ENCODE measurements around the gene SLX4IP.
A peak's percentile ranks its signal among the peaks of the same experiment; 100 is the strongest.

SLX4IP gene

DNA sequence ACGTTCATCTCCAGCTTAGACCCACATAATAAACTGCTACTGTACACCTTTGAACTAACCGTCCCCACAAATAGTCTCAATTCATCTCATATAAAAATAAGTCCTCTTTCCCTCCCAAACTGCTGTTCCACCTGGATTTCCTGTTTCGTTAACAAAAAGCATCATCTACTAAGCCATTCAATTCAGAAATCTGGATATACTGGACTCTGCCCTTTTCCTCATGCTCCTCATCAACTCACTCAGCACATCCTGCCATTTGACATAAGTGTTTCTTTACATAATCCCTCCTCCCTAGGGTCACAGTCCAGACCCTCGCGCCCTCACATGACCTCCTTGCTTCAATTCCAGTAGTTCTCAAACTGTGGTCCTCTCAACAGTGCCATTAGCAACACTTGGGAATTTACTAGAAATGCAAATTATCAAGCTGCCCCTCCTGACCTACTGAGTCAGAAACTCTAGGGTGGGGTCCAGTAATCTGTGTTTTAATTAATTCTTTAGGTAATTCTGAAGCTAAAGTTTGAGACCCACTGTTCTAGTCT is 5.6 kb upstream of the SLX4IP start:
- no peak for DNase-seq

DNA sequence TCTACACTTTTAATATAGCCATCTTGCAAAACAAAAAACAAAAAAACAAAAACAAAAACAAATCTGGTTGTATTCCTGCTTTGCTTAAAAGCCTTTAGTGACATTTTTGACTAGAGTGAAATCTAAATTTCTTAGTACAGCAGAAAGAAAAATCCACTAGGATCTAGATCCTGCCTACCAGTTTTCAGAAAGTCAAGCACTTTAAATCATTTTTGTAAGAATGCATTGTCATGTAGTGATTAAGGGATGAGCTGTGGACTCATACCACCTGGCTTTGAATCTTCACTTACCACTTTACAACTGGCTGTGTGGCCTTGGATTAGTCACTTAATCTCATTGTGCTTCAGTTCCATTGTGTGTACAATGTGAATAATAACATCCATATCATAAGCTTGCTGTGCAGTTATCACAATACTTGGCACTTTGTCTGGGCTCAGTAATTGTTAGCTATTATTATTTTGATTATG is 5.1 kb upstream of the SLX4IP start:
- no peak for DNase-seq

DNA sequence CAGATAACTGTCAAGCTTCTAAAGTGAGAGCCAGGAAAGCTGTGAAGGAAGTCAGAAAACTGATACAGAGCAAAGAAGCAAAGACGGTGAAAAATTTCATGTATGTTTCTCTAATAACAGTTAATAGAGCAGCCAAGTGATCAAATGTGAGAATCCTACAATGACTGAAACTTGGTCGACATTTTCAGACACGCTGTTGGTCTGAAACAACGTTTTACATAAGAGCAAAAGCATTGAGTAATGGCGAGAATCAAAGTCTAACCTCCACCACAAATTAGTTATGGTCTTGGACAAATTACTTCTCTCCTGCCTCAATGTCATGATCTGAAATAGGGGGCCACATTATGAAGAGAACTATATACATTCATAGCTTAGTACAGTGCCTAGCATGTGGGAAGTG is 4.4 kb upstream of the SLX4IP start:
- DNase-seq, result no peak

DNA sequence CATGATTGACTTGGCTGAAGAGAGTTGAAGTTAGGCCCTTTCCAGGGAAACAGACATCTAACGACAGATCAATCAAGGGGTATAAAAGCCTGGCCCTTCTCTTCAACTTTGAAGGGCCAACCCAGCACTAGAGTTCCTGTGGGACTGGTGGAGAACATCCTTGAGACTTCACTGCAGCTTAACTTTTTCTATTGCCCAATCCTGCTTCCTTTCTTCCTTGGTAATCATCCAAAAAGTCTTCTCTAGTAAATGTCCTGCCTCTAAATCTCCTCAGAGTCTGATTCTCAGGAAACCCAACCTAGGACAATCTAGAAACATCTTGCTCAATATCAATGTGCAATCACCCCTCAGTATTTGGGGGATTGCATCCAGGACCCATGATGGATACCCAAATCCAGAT is 3.0 kb upstream of the SLX4IP start:
- DNase-seq, result no peak

DNA sequence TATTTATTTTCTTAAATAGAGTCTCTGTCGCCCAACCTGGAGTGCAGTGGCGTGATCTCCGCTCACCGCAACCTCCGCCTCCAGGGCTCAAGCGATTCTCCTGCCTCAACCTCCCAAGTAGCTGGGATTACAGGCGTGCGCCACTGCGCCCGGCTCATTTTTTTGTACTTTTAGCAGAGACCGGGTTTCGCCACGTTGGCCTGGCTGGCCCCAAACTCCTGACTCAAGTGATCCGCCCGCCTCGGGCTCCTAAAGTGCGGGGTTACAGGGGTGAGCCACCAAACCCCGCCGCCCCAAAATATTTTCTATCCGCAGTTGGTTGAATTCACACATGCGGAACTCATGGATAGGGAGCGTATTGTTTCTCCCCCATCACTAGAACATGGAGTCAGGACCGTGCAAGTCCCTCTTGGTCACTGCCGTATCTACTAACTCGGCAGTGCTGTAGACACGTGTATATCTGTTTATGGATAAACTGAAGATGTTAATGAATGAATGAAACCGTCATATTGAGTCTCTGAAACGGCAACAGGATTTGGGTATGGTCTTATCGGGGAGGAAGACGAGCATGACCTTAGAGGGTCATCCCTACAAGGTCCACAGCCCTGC is 2.0 kb upstream of the SLX4IP start:
- DNase-seq, result no peak

DNA sequence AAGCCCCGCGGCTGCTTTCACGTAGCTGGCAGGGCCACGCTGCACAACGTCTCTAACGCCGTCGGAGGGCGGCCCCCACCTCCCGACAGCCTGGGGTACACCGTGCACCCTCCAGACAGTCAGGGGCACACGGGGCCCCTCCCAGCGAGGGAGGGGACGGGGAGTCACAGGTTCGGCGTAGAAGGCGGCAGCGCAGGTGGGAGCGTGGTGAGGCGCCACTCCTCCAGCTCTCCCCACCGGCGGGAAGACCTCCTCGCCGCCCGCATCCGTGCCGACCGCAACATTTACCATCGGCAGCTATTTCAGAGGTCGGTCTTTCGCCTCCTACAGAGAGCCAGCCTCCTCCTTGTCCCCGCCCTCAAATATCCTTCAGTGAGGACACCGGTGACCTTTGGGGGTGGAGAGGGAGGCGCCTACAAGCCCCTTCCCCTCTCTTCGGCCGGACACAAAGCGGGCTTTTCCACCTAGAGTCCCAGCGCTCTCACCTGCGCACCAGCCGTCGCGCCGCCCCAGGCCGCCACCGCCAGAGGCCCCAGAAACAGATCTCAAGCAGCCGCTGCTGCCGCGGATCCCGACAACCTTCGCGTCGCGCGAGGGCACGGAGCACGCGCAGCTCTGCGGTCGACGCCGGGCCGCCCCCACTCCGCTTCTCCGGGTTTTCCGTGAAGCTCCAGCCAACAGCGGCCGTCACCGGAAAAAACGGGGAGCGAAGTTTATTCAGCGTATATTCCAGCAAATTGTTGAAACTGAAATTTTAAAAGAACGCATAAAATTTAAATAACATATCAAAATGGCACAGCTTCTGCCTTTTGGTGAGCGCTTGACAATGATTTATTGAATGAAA is 1.3 kb upstream of the SLX4IP start, which contains the start of gene MKKS:
Gene MKKS (minus strand): TSS at position 600 of the 844 bp plus-strand sequence. CDS start 20,708 bp downstream, outside the sequence.
- peak; percentile 97 for DNase-seq

DNA sequence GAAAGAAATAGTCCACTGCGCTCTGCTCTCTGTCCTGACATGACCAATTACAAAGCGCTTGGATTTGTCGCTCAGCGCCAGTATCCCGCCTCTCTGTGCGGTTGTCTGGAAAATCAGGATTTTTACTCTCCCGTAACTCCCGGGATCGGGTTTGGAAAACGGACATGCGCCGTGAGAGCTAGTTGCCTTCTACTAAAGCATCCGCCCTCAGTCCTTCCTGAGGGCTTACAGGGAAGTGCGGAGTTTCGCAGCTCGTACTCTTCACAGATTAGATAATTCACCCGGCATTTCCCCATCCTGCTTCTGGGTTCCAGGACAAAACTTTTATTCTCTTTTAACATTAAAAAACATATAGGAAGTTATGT is 656 bp upstream of the SLX4IP start:
- peak; percentile 99 for DNase-seq

DNA sequence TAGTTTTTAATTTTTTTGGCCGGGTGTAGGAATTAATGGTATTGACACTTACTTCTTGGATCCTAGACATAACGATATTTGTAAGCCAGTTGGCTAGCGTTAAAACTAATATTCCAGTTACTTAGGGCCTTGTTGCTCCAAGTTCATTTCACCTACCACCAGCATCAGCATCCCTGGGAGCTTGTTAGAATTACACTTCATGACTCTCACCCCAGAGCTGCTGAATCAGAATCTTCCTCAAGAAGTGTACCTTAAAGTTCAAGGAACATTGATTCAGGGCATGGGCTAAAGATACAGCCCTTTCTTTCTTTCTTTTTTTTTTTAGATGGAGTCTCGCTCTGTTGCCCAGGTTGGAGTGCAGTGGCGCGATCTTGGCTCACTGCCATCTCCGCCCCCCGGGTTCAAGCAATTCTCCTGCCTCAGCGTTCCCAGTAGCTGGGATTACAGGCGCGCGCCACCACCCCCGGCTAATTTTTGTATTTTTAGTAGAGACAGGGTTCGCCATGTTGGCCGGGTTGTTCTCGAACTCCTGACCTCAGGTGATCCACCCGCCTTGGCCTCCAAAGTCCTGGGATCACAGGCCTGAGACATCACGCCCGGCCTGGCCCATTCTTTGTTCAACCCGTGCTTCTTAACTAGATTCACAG is 1.1 kb downstream of the SLX4IP start:
- no peak for DNase-seq

DNA sequence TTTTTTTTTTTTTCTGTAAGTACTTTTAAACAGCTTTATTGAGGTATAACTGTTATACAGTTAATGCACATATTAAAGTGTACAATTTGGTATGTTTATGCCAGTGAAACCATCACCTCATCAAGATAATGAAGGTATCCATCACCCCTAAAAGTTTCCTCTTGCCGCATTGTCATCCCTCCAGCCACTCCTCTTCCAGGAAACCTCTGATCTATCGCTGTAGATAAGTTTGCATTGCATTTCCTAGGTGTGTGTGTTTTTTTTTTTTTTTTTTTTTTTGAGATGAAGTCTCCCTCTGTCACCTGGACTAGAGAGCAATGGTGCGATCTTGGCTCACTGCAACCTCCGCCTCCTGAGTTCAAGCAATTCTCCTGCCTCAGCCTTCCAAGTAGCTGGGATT is 3.1 kb downstream of the SLX4IP start:
- DNase-seq, result no peak

DNA sequence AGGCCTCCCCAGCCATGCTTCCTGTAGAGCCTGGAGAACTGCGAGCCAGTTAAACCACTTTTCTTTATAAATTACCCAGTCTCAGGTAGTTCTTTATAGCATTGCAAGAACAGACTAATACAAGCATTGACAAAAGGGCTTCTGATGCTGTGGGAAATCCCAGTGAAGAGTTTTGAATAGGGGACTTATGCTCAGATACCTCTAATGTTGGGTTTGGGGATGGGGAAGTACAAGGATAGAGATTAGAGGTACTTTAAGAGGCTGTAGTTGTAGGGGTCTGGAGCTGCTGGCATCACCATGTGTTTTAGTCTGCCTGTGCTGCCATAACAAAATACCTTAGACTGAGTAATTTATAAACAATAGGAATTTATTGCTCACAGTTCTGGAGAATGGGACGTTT is 8.8 kb downstream of the SLX4IP start:
- no peak for DNase-seq

DNA sequence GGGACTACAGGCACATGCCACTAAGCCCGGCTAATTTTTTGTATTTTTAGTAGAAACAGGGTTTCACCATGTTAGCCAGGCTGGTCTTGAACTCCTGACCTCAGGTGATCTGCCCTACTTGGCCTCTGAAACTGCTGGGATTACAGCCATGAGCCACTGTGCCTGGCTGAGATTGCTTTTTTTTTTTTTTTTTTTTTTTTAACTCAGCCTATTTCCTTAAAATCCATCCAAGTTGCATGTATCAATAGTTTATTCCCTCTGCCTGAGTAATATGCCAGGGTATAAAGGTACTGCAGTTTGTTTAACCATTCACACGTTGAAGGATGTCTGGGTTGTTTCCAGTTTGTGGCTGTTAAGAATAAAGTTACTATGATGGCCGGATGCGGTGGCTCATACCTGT is 10.7 kb downstream of the SLX4IP start:
- no peak for DNase-seq

DNA sequence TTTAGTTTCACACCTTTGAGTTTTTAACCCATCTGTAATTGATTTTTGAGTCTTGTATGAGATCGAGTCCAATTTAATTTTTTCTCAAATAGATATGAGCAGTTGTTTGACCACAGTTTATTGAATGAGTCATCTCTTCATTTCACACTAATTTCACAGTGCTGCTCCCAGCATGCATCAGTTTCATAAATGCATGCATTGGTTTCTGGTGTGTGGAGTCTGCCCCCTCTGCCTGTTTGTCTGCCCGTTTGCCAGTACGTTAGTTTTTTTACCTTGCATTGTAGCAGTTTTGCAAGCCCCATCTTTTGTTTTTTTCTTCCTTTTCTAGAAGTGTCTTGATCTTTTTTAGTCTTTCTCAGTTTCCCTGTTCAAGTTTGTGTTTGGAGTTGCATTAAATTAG is 11.9 kb downstream of the SLX4IP start:
- peak; percentile 83 for DNase-seq

DNA sequence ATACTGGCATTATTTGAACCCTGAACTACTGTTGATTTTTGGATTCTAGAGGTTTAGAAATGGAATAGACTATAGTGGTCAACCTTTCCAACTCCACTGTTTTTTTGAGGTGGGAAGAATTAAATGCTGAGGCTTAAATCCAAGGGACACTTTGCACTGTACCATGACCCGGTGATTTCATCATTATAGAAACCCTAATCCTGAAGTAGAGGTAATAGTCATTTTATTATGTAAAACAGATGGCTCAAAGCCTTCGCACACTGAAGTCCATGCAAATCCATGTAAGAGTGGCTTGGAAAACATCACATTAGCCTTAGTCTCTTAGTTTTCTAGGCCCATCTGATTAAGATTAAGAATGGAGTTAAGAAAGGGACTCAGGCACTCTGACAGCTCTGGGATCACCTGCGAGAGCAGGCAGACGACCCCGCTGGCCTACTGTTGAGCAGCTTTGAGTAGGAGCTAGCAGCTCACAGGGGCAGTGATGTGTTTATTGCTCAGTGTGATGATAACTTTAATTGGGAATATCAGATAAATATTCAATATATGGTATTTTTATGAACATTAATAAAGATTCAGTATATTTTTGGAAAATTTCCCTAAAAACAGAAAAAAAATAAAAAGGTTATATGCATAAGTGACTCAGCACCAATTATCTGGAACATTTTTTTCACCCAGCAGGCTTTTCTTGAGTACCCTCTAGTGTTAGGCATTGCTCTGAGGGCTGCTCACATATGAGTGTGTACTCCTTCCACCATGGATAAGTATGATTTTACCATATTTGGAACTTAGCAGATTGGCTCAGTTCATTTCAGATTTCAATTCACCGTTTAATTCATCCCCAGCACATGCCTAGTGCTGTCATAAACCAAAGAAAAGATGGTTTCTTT is 13.4 kb downstream of the SLX4IP start:
- DNase-seq, result peak; percentile 51

DNA sequence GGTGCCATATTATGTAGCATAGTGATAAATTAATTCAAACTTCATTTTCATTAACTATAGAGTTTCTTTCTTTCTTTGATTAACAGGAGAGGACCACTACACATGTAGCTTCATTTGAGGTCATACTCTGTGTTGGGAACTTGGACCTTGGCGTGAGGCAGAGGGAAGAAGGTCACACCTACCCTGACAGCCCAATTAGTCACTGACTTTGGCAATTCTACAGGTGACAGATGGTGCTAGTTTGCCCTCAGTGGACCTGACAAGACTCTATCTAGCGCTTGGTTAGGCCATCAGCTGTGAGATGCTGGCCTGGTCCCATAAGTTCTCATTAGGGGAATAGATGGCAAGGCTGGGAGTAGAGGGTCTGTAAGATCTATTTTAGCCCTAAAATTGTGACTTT is 14.2 kb downstream of the SLX4IP start:
- DNase-seq, result no peak

DNA sequence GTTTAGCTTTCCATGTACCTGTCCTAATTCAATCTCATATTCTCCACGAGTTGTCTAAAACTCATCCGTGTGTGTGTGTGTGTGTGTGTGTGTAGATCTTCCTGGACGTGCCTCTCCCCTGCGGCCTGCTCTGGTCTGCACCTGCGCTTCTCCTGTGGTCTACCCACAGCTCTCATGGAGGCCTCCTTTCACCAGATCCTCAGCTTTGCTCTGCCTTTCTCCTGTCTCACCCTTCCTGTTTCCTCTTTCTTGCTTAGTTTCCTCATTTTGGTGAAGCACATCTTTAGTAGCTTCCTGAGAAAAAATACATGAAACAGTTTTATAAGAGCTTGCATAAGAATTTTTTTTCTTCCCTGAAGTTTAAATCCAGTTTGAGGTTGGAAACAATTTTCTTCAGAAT is 18.1 kb downstream of the SLX4IP start:
- DNase-seq, result no peak

DNA sequence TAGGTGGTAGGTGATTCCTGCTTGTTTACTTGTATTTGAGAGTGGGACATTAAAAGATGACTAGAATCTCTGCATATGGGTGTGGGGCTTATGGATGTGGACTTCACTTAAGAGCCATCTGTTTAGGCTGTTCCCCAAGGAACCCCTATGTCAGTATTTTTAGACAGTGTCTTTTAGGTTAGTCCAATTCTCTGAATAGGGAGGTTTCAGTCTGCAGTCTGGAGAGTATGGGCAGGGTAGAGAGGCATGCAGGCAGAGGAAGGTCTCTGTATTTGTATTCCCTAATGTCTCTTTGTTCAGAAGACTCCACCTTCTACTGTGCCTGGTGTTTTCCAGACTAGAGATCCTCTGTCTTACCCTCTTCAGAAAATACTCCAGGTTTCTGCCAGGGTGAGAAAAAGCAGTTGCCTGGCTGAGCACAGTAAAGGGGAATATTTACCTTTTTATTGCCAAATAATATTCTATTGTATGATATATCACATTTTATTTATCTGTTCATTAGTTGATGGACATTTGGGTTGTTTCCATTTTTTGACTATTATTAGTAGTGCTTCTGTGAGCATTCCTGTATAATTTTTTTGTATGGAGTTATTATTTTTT is 19.1 kb downstream of the SLX4IP start:
- DNase-seq, result peak; percentile 65

DNA sequence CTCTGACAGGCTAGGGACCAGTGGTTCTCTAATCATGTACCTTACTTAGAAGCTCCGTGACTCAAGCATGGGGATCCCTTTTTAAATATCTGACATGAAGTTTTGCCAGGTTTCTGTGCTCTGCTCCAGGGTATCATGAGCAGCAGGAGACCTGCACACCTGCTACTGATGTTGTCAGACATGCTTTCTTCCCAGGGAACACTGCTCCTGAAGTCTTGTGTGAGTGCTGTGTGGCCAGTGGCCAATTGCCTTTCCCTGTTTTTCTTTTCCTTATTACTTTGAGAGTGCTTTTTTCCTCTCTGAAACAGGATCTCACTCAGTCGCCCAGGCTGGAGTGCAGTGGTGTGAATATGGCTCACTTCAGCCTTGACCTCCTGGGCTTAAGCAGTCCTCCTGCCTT is 26.4 kb downstream of the SLX4IP start:
- no peak for DNase-seq

DNA sequence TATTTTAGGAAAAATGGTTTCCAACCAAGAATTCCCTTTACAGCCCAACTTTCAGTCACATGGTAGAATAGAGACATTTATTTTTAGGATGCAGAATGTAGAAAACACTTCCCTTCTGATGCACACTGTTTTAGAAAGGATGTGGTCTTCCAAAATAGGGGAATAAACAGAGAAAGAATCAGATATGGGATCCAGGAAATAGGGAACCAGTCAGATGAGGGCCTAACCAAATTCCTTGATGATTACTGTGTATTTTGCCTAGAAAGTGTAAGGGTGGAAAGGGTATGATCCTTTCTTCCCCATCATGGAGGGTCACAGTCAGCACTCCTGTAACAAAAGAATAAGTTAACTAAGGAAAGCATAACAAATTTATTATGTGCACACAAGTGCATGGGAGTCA is 27.4 kb downstream of the SLX4IP start:
- no peak for DNase-seq

DNA sequence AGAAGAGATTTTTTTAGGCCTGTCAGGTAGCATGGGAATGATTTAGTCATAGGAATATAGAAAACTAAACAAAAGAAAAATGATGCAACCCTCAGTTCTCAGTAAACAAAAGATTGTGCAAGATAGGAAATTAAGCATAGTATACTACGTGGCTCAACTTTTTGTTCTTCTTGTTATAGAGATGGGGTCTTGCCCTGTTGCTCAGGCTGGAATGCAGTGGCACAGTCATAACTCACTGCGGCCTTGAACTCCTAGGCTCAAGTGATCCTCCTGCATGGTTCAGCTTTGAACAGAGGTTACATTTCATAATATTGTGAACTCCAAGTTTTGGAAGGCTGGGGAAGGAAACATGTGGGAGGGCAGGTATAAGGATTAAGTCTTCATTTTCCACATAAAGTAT is 28.5 kb downstream of the SLX4IP start:
- no peak for DNase-seq

DNA sequence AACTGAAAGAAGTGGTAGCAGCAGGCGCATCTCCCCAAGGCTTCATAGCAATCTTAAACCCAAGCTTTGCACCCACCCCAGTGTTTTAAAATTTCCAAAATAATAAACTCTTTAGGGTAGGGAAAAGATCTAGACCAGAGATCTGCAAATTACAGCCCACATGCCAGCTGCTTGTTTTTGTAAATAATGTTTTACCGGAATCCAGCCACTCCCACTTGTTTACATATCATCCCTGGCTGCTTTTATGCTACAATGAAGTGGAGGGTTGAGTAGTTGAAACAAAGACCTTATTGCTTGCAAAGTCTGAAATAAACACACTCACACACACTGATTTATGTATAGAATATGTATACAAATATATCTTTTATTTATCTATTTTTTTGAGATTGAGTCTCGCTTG is 30.0 kb downstream of the SLX4IP start:
- DNase-seq, result no peak

DNA sequence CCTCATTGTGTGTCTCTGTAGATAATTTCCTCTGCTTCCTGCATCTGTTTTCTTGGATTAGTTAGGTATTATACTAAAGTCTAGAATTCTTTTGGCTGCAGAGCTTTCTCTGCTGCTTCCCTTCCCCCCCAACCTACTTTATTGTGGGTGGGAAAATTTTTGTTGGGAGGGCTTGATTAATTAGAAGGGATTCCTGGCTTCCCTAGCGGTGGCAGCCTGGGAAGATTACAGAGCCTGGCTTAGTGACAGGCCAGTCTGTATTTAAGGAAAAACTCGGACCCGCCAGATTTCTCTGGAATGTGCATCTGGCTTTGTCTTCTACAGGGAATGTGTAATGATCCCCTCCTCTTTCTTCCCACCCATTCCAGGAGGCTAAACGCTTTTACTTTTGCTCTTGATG is 31.2 kb downstream of the SLX4IP start:
- DNase-seq, result no peak

DNA sequence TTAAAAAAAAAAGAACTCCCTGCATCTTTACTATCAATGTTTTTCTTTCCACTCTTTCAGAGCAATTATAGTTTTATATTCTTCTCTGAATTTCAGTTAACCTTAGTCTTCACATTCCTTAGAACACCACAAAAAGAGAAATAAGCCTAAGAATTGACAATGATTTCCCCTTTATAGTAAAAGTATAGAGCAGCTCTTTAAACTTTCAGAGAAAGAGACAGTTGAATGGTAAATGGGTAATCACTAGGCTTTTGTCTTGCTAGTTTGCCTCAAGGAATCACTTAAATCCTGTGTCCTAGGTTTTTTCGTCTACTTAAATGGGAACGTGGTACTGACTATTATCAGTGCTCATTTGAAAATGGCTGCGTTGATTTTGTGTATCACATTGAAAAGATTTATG is 31.8 kb downstream of the SLX4IP start:
- DNase-seq, result no peak
